ENCODE data around the gene GLIPR1.

Gene GLIPR1

GRCh38 chr12:75459755-75460154 is 20.8 kb upstream of the GLIPR1 start:
- H3K36me3 ChIP-seq (replicated peaks; ENCODE audit: low read depth, low read length), result no peaks in the 10 kb centered on the region
- no peaks in the 10 kb centered on the region for H4K20me1 ChIP-seq (ENCODE audit: insufficient read depth, low read length)
- H3K27ac ChIP-seq (ENCODE audit: low read length), result no peak overlapping the region
- no peaks in the 10 kb centered on the region for H3K4me1 ChIP-seq (ENCODE audit: low read length)
- H3K9me3 ChIP-seq (ENCODE audit: insufficient read depth, low read length), result no peaks in the 10 kb centered on the region
- H3K9ac ChIP-seq (ENCODE audit: low read length), result no peak overlapping the region
- H2AFZ ChIP-seq (ENCODE audit: low read depth, low read length), result no peak overlapping the region
- no peak overlapping the region for H3K4me2 ChIP-seq (ENCODE audit: low read length)
- no peaks in the 10 kb centered on the region for H3K27me3 ChIP-seq (ENCODE audit: low read depth, low read length)
- no peaks in the 10 kb centered on the region for H3K79me2 ChIP-seq (ENCODE audit: low read length)
- TF ChIP-seq CTCF (IDR thresholded peaks at IDR 0.05; ENCODE audit: low read depth, low read length), result no peak
- no peak for TF ChIP-seq EZH2phosphoT487 (IDR thresholded peaks at IDR 0.05; ENCODE audit: low read depth)
- no peak overlapping the region for H3K4me3 ChIP-seq (ENCODE audit: low read length)

GRCh38 chr12:75460204-75460603 is 20.4 kb upstream of the GLIPR1 start:
- H2AFZ ChIP-seq (ENCODE audit: low read depth, low read length), result no peak overlapping the region
- no peak overlapping the region for H3K4me3 ChIP-seq (ENCODE audit: low read length)
- H3K79me2 ChIP-seq (ENCODE audit: low read length), result no peaks in the 10 kb centered on the region
- H3K4me1 ChIP-seq (ENCODE audit: low read length), result no peaks in the 10 kb centered on the region
- H4K20me1 ChIP-seq (ENCODE audit: insufficient read depth, low read length), result no peaks in the 10 kb centered on the region
- H3K36me3 ChIP-seq (replicated peaks; ENCODE audit: low read depth, low read length), result no peaks in the 10 kb centered on the region
- H3K4me2 ChIP-seq (ENCODE audit: low read length), result no peak overlapping the region
- H3K9ac ChIP-seq (ENCODE audit: low read length), result no peak overlapping the region
- H3K27ac ChIP-seq (ENCODE audit: low read length), result no peak overlapping the region
- TF ChIP-seq CTCF (IDR thresholded peaks at IDR 0.05; ENCODE audit: low read depth, low read length) (no peak), EZH2phosphoT487 (IDR thresholded peaks at IDR 0.05; ENCODE audit: low read depth) (no peak)
- H3K27me3 ChIP-seq (ENCODE audit: low read depth, low read length), result no peaks in the 10 kb centered on the region
- no peaks in the 10 kb centered on the region for H3K9me3 ChIP-seq (ENCODE audit: insufficient read depth, low read length)

GRCh38 chr12:75471902-75472890 is 8.4 kb upstream of the GLIPR1 start:
- H3K27ac ChIP-seq (ENCODE audit: low read length), result peak overlapping the region; percentile 56
- H3K4me1 ChIP-seq (ENCODE audit: low read length), result peaks cover 12% of the 10 kb centered on the region
- H3K4me3 ChIP-seq (ENCODE audit: low read length), result no peak overlapping the region
- H3K36me3 ChIP-seq (replicated peaks; ENCODE audit: low read depth, low read length), result no peaks in the 10 kb centered on the region
- H3K9me3 ChIP-seq (ENCODE audit: insufficient read depth, low read length), result no peaks in the 10 kb centered on the region
- peak overlapping the region; percentile 95 for H2AFZ ChIP-seq (ENCODE audit: low read depth, low read length)
- H3K27me3 ChIP-seq (ENCODE audit: low read depth, low read length), result no peaks in the 10 kb centered on the region
- H3K9ac ChIP-seq (ENCODE audit: low read length), result peak overlapping the region; percentile 37; the same call in 1 of the 2 replicates
- H4K20me1 ChIP-seq (ENCODE audit: insufficient read depth, low read length), result no peaks in the 10 kb centered on the region
- TF ChIP-seq CTCF (IDR thresholded peaks at IDR 0.05; ENCODE audit: low read depth, low read length) (no peak), EZH2phosphoT487 (IDR thresholded peaks at IDR 0.05; ENCODE audit: low read depth) (no peak)
- peak overlapping the region; percentile 54 for H3K4me2 ChIP-seq (ENCODE audit: low read length)
- H3K79me2 ChIP-seq (ENCODE audit: low read length), result no peaks in the 10 kb centered on the region

GRCh38 chr12:75474116-75474515 is 6.4 kb upstream of the GLIPR1 start:
- Histone ChIP-seq H3K4me3 (ENCODE audit: low read length) (no peak overlapping the region), H3K27ac (ENCODE audit: low read length) (no peak overlapping the region), H3K4me1 (ENCODE audit: low read length) (peaks cover 25% of the 10 kb centered on the region), H3K27me3 (ENCODE audit: low read depth, low read length) (no peaks in the 10 kb centered on the region), H3K4me2 (ENCODE audit: low read length) (no peak overlapping the region), H2AFZ (ENCODE audit: low read depth, low read length) (no peak overlapping the region), H3K36me3 (replicated peaks; ENCODE audit: low read depth, low read length) (no peaks in the 10 kb centered on the region), H3K79me2 (ENCODE audit: low read length) (no peaks in the 10 kb centered on the region), H3K9me3 (ENCODE audit: insufficient read depth, low read length) (no peaks in the 10 kb centered on the region), H3K9ac (ENCODE audit: low read length) (no peak overlapping the region), H4K20me1 (ENCODE audit: insufficient read depth, low read length) (no peaks in the 10 kb centered on the region)
- TF ChIP-seq CTCF (IDR thresholded peaks at IDR 0.05; ENCODE audit: low read depth, low read length), result no peak
- TF ChIP-seq EZH2phosphoT487 (IDR thresholded peaks at IDR 0.05; ENCODE audit: low read depth), result no peak
